HG03558 (cell line): ENCODE data around the gene ADGRL3.

ENCODE experiments used
- ATAC-seq: cut with Tn5 transposase; IDR thresholded peaks from one replicate; pipeline ENCODE4 v1.9.1; 2021; ENCODE audit warnings: moderate number of reproducible peaks; ENCODE audit not compliant: unreplicated experiment; ENCODE audit errors: extremely low read depth

The ADGRL3 gene

GRCh38 chr4:61200187-61200915, at the start of gene ADGRL3:
TSS of gene ADGRL3 (plus strand) at chr4:61200326.
- no peak for ATAC-seq

- no peak for ATAC-seq
Measured at GRCh38 chr4:61152433-61152832, 47.7 kb upstream of the ADGRL3 start.

DNA sequence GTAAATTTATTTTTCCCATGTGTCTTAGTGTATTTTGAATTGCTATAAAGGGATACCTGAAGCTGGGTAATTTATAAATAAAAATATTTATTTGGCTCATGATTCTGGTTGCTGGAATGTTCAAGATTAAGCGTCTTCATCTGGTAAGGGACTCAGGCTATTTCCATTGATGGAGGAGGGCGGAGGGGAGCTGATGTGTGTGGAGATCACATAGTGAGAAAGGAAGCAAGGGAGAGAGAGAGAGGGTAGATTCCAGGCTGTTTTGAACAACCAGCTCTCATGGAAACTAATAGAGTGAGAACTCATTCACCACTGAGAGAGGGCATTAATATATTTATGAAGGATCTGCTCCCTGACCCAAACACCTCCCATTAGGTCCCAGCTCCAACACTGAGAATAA, 39.6 kb upstream of the ADGRL3 start:
- no peak for ATAC-seq

- ATAC-seq, result no peak
Measured at GRCh38 chr4:61162116-61162515, 38.0 kb upstream of the ADGRL3 start.

- ATAC-seq, result no peak
Measured at GRCh38 chr4:61173799-61174198, 26.3 kb upstream of the ADGRL3 start.

- no peak for ATAC-seq
Measured at GRCh38 chr4:61175495-61175894, 24.6 kb upstream of the ADGRL3 start.

- no peak for ATAC-seq
Measured at GRCh38 chr4:61177367-61177766, 22.8 kb upstream of the ADGRL3 start.

DNA sequence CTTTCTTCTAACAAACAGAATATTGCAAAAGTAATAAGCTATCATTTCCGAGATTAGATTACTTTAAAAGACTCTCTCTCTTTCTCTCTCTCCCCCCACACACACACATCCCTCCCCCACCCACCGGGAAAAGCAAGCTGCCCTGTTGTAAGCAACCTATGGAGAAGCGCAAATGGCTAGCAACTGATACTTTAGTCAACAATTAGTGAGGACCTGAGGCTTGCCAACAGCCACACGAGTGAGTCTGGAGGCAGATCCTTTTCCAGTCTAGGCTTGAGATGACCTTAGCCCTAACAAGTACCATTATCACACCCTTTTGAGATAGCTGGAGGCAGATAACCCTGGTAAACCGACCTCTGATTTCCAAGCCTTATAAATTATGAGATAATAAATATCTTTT, 19.7 kb upstream of the ADGRL3 start:
- ATAC-seq, result no peak

DNA sequence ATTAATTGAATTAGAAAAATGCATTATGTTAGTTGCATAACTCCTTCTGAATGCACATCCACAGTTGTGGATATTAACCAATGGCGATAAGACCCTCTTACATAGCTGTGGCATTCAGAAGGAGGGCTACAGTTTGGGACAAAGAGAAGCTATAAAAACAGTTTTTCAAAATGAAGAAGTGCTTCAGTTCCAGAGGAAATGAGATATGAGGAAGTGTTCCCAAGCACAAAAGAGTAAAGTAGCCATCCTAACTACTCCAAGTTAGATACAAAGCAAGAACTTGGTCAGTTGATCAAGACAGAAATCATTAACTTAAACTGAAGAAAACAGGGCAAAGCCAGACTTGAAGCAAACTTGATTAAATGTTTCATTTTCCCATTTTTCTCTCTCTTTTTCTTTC, 17.2 kb upstream of the ADGRL3 start:
- no peak for ATAC-seq

DNA sequence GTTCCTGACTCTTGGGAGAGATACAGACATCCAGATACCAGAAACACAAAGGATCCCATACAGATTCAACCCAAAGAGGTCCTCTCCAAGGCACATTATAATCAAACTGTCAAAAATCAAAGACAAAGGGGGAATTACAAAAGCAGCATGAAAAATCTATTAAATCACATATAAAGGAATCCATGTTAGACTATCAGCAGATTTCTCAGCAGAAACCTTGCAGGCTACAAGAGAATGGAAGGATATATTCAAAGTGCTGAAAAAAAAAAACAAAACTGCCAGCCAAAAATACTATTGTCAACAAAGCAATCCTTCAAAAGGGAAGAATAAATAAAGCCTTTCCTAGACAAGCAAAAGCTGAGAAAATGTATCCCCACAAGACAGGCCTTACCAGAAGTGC, 14.8 kb upstream of the ADGRL3 start:
- no peak for ATAC-seq

DNA sequence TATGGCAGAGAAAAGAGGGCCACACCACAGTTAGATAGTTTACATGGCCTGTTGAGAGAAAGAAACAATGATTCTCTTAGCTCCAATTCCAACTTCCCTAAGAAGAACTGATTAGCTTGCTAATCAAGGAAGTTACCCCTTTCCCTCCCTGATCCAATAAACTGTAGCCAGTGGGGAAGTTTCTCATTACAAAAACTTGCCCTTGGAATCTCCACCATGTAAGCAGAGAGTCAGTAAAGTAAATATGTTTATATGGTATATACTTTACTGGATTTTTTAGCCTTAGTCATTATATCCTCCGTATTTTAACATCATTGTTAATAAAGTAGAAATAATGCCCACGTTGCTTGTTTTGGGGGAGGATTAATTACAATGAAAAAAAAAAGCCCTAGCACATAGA, 7.7 kb upstream of the ADGRL3 start:
- no peak for ATAC-seq

DNA sequence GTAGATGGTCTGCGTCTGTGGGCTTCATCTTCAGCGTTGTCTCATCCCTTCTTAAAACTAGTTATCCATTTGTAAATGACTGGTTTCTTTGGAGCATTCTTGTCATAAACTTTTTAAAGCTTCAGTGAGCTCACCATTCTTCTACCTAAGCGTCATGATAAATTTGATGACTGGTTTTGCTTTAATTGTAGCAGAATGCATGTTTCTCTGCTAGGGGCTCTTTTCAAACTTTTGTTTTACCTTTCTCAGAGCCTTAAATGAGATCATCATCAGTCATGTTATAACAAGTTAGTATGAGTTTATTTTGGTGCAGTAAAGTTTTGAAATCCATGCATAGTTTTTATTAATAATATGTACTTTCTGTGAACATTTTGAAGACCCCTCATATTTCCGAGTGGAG, 6.3 kb upstream of the ADGRL3 start:
- ATAC-seq, result no peak

DNA sequence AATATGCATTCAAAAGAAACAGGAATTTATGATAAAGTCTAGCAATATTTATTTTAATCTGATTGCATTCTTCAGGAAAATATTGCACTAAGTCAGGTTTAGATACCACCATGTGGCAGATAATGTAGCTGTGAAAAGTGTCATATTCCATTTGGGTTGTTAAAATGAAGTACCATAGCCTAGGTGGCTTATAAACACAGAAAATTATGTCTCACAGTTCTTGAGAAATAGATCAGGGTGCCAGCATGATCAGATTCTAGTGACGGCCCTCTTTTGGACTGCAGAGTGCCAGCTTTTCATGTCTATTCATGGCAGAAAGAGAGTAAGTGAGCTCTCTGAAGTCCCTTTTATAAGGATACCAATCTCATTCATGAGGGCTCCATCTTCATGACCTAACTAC, 5.6 kb upstream of the ADGRL3 start:
- ATAC-seq, result no peak

DNA sequence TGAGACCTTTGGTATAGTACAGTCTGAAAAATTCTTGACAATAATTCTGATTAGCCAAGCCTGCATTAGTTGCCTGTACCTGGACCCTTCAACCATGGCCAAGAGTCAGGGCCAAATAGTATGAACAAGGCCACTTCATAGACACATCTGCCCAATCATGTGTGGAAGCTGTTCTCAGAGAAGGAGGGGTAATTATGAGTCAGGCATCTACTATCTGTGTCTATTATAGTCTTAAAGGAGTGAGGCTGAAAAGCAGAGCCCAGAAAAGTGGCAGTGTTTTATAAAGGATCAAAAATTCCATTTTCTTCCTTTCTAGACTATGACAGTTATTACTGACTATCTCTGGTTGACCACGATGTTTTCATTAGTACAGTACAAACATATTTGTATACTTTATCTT, 5.0 kb upstream of the ADGRL3 start:
- ATAC-seq, result no peak

DNA sequence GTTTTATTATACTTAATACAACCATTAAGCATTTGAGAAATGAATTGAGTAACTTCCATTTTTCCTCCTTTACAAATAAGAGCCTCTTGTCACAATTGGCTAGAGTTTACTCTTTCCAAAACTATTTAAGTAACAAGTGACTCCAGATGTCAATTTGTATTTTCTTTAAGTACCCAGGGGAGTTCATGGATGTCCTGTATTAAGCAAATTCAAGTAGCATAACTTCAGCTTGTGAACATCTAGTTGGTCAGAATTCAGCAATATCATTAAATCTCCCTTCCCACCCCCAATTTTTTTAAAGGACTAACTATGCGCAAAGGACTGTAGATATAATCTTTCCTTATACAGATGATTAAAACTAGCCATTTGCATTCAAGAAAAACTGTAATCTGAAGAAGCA, 1.4 kb upstream of the ADGRL3 start:
- ATAC-seq, result no peak

GRCh38 chr4:61199873-61200186, 296 bp upstream of the ADGRL3 start:
- ATAC-seq, result no peak

DNA sequence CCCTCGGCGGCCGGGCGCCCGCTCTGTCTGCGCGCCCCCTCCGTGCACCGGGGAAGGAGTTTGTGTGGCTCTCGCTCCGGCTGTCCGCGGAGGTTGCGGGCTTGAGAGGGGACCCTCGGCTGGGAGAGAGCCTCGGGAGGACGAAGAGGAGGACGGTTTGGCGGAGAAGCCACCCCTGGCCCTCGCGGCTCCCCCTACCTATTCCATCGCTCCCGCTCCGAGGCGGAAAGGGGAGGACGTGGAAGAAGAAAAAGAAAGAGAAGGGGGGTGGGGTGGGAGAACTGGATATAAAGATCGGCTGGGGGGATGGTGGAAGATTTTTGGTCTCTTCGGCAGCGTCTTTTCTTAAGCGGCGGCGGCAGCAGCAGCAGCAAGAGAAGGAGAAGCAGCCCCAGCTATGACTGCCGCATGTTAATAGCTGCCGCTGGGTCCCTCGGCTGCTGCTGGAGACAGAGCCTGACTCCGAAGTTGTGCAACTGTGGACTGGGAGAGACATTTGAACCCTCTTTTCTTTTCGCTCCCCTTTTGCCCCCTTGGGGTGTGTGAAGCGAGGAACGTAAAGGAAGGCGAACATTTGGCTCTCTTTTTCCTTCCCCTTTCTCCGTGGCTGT, 895 bp downstream of the ADGRL3 start:
- ATAC-seq, result no peak

- ATAC-seq, result no peak
Measured at GRCh38 chr4:61201561-61201960, 1.4 kb downstream of the ADGRL3 start.

GRCh38 chr4:61201961-61202637, 2.0 kb downstream of the ADGRL3 start:
- no peak for ATAC-seq

DNA sequence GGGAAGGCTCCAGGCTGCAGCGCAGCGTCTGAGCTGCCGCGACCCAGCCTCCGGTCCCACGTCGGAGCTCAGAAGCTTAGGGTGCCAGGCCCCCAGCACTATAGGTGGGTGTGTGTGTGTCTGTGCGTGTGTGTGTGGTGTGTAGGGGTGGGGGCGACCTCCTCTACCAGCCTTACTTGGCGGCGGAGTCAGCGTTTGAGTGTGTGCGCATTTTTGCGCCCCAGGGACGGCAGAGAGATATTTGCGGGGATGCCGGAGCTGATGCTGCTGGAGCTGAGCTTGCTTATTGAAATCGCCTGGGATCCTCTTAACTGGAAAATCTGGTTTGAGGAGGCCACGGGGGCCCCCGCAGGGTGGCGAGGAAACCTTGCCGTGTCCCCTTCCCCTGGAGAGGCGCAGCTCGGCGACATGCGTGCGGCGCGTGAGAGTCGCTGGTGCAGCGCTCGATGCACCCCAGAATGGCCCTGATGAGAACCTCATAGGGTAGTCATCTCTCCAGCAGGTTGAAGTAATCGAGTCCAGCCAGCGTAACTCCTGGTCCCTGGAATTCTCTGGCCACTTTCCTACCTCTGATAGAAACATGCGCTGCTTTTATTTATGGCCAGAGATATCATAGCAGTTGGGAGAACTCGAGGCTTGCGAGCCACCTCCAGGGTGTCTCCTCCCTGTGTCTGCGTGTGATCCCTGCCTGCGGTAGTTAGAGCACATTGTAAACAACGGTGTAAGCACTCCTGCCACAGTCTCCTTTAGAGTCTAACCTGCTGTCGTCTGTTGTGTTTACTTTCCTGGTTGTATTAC, 2.7 kb downstream of the ADGRL3 start:
- no peak for ATAC-seq

DNA sequence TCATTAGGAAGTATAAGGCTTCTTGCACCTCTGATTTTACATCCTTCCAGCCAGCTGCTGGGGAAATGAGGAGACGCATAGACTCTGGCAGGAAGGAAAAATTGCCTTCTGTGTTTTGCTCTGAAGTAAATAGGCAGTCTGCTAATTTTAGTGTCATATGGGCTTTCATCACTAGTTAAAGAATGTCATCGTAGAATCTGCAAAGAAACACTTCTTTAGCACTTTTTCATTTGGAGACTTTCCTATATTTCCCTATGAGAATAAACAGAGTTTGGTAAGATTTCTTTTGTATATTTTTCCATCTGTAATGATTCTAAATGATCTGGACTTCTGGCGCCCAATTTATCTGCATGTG, 3.3 kb downstream of the ADGRL3 start:
- no peak for ATAC-seq
